OCI-M2 (cell line): ENCODE data around the gene APIP.

ENCODE experiments used
- DNase-seq: peaks from one replicate; lab custom pipeline; 2025; ENCODE audit not compliant: unreplicated experiment; lab: John Stamatoyannopoulos, UW

APIP gene

DNA sequence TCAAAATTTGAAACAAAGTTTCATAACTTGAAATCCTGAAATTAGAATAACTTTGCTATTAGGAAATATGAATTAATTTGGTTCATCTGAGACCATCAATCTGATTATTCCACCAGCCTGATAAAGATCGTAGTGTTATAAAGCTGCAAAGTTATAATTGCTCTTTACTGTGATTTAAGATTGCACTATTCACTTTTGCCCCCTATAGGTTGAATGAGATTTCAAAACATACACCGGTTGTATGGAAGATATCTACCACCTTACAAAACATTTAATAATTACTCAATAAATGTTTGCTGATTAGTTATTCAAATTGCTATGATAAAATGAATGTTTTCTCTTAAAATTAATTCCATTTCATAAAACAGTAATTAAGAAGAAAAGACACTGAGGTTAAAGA is 26.1 kb downstream of the APIP start:
- DNase-seq, result no peak

DNA sequence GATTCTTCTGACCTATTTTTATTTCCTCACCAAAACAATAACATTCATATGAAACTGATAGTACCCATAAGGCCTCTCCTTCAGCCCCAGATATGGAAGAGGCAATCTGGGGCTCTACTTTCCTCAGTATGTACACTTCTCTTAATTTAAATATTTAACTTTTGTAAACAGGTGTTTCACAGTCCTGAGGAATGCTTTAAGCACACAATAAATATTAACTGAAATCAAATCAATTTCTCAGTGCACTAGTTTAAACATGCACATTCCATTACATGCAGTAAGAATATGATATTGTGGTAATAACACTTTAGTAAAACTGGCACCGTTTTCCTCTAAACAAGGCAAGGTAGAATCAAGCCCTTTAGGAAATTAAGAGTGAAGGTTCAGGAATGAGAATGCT is 28.9 kb downstream of the APIP start:
- DNase-seq, result no peak

GRCh38 chr11:34886609-34887008 is 29.6 kb downstream of the APIP start:
- DNase-seq, result no peak

- no peak for DNase-seq
These were observed 34.3 kb downstream of the APIP start for GRCh38 chr11:34881900-34882299.

DNA sequence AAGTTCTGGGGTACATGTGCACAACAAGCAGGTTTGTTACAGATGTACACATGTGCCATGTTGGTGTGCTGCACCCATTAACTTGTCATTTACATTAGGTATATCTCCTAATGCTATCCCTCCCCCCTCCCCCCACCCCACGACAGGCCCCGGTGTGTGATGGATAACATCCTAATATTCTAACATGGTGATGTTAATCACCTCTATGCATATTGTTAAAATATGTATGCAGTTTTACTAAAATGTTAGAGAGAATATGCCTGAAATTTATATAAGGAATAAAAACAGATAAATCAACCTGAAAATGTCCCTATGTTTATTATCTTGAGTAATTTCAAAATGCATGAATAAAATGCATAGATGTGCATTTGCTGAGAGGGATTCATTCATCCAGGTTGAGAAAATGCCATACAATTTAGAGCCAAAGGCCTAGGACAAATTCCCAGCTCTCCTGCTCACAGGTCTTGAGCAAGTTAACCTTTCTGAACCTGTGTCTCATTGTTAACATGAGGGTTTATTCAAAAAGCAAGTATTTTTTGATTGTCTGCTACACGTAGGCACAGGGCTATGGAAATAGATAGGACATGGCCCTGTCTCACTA is 38.7 kb downstream of the APIP start:
- no peak for DNase-seq

DNA sequence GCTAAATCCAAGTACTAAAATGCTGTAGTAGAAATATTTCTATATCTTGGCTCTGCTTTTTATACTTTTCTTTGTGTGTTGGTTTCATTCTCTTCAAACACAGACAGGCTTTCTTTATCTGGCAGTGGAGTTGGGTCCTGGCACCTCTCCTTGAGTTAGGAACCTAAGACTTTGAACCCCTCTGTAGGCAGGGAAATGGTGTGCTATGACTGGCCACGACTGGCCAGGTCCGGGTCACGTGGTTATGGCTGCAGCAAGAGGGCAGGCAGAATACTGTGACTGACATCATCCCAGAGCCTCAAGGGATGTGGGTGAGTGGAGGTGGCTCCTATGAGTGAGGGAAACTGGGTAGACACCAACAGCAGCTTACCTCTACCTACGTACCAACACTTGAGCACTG is 42.0 kb downstream of the APIP start:
- no peak for DNase-seq

GRCh38 chr11:34870548-34871196 is 45.5 kb downstream of the APIP start:
- DNase-seq, result no peak

- no peak for DNase-seq
These were observed 46.8 kb downstream of the APIP start for GRCh38 chr11:34869425-34869824.

DNA sequence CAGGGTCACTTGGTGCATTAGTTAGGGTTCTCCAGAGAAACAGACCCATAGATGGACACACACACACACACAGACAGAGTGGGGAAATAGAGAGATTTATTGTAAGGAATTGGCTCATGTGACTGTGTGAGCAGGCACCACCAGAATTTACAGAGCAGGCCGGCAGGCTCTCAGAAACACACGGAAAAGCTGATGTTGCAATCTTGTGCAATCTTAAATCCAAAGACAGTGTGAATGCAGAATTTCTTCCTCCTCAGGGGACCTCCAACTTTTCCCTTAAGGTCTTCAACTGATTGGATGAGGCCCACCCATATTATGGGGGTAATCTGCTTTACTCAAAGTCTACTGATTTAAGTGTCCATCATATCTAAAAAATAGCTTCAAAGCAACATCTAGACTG is 49.8 kb downstream of the APIP start:
- no peak for DNase-seq

- DNase-seq, result no peak
These were observed 50.9 kb downstream of the APIP start for GRCh38 chr11:34865261-34865660.

GRCh38 chr11:34864424-34864823 is 51.8 kb downstream of the APIP start:
- no peak for DNase-seq

- DNase-seq, result no peak
These were observed 53.1 kb downstream of the APIP start for GRCh38 chr11:34863048-34863447.

- DNase-seq, result no peak
These were observed 55.7 kb downstream of the APIP start for GRCh38 chr11:34860518-34860917.

DNA sequence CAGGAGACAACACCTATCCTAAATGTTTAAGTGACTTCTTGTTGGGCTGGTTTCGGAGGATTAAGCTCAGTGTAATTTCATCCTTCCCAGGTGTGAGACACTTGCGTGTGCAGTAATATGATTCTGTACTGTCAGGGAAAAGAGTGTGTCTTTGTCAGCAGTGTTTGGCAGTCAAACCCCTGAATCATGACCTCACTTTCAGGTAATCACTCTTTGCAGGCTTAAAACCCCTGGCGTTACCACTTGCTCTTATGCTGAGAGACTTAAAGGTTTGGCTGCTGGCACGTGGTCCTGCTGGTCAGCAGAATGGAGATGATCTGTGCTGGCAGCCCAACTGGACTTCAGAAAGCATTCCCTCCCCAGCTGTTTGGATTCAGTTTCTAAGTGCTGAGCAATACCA is 56.1 kb downstream of the APIP start:
- no peak for DNase-seq

DNA sequence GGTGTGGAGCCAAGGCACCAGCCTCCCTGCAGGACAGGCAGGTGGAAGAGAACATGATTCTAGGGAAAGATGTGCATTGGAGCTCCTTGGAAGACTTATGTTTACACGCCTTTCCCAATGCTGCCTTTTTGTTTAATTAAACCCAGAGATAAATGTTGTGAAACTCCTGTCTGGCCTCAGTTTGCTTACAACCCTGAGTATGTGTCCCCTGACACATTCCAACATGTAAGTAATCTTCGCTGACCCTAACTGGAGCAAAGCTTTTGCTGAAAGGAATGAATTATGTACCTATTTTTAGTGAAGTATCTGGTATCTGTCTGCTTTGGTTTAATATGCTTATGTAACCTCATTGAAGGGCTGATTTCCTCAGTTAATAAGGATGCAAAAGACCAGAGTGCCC is 56.7 kb downstream of the APIP start:
- no peak for DNase-seq

- no peak for DNase-seq
These were observed 58.7 kb downstream of the APIP start for GRCh38 chr11:34857463-34857862.

- no peak for DNase-seq
These were observed 59.9 kb downstream of the APIP start for GRCh38 chr11:34856251-34856650.

- no peak for DNase-seq
These were observed 60.5 kb downstream of the APIP start for GRCh38 chr11:34855754-34856095.

DNA sequence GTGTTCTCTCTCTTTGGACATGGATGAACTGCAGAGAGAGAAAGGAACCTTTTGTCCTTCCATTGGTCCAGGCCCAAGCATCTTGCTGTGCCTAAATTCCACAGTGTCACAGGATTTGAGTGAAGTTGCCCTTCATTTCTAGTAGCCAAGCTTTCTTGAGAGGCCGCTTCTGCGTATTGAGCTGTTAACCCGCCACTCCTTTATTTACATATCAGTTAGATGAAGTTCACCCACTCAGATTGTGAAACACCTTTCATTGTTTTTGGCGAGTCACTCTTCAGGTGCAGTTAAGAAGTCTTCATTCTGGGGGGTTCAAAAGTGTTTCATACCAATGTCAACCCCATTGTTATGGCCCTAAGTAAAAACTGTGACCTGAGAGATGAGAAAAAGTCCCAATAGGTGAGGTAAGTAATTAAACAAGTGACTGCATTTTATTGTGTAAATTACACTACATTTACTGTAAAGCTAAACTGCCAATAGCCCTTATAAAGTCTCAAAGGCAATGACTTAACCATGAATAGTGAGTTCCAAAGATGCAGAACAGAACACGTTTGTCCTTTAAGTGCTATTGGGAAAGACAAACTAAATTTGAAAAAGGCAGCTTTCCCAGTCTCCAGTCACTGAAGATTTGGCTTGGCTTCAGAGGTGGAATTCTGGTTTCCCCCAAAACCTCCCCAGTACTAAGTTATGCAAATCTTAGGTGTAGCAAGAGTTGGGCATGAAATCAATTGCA is 61.0 kb downstream of the APIP start:
- DNase-seq, result no peak

GRCh38 chr11:34851916-34852315 is 64.3 kb downstream of the APIP start:
- DNase-seq, result no peak

- no peak for DNase-seq
These were observed 65.8 kb downstream of the APIP start for GRCh38 chr11:34850334-34850733.

- DNase-seq, result no peak
These were observed 69.7 kb downstream of the APIP start for GRCh38 chr11:34846467-34846866.
